ENCODE data around the gene NBEA.
"Not testable (repeated sequence)": the region's sequence is repeated elsewhere in the genome, so short reads cannot be mapped to it uniquely, and the experiment has no call there.

Gene NBEA

DNA sequence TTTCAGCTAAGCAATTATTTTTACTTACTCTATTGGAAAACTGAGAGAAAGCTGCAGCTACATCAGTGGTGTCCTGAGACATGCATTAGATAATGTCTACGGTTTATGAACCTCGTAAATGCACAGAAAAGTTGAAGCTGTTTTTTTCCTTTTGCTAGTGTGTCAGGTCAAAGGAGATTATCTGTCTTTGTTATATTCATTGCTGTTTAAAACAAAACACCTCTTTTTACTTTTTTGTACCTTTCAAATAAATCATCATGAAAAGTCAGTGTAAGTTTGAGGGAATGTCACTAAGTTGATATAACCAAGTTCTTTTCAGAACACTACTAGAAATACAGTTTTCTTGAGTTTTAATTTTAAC is 2.2 kb downstream of the NBEA start:
- no peak overlapping the region for H3K9ac ChIP-seq (ENCODE audit: low read length in 5 of 5)
- H3K27me3 ChIP-seq (ENCODE audit: control insufficient read depth in 5 of 5, insufficient read depth in 4 of 5, low read length in 5 of 5): peaks cover 0 to 16% (median 5%) of the 10 kb centered on the region in 5 donors
- H3K4me1 ChIP-seq (ENCODE audit: control insufficient read depth in 5 of 5, insufficient read depth in 5 of 5, low read length in 5 of 5): peaks cover 3 to 23% (median 15%) of the 10 kb centered on the region in 5 donors
- no peaks in the 10 kb centered on the region for H3K9me3 ChIP-seq (ENCODE audit: control insufficient read depth in 5 of 5, low read length in 5 of 5)
- no peak overlapping the region for H3K27ac ChIP-seq (ENCODE audit: low read depth, low read length)
- no peak overlapping the region for H3K4me3 ChIP-seq (ENCODE audit: low read depth in 1 of 5, low read length in 5 of 5)
- no peaks in the 10 kb centered on the region for H3K36me3 ChIP-seq (ENCODE audit: control insufficient read depth in 5 of 5, insufficient read depth in 5 of 5, low read length in 5 of 5)

- Histone ChIP-seq H3K9me3 (ENCODE audit: control insufficient read depth in 5 of 5, low read length in 5 of 5) (no peaks in the 10 kb centered on the region), H3K27me3 (ENCODE audit: control insufficient read depth in 5 of 5, insufficient read depth in 4 of 5, low read length in 5 of 5) (peaks cover 0 to 16% (median 5%) of the 10 kb centered on the region in 5 donors), H3K36me3 (ENCODE audit: control insufficient read depth in 5 of 5, insufficient read depth in 5 of 5, low read length in 5 of 5) (no peaks in the 10 kb centered on the region), H3K27ac (ENCODE audit: low read depth, low read length) (no peak overlapping the region), H3K4me3 (ENCODE audit: low read depth in 1 of 5, low read length in 5 of 5) (no peak overlapping the region), H3K9ac (ENCODE audit: low read length in 5 of 5) (no peak overlapping the region), H3K4me1 (ENCODE audit: control insufficient read depth in 5 of 5, insufficient read depth in 5 of 5, low read length in 5 of 5) (peaks cover 3 to 23% (median 15%) of the 10 kb centered on the region in 5 donors)
Observed at GRCh38 chr13:34944751-34945150, 2.7 kb downstream of the NBEA start.

DNA sequence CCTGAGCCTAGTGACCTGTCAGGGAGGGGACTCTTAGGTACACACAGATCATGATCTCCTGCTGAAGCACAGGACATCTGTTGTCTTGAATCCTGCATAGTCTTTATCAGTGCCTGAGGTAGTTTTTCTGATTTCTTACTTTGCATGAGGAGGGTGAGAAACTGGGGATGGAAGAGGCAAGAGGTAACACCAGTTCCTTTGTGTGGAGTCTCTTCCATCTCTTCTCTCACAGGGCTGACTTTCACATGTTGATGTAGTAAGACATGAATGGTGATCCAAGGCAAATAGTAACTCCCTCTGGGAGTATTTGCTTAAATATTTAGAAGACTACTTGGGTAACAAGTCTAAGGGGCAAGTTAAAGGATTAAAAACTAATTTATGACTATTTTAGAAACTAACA is 9.5 kb downstream of the NBEA start:
- Histone ChIP-seq H3K27ac (ENCODE audit: low read depth, low read length) (no peak overlapping the region), H3K36me3 (ENCODE audit: control insufficient read depth in 5 of 5, insufficient read depth in 5 of 5, low read length in 5 of 5) (no peaks in the 10 kb centered on the region), H3K9ac (ENCODE audit: low read length in 5 of 5) (no peak overlapping the region), H3K27me3 (ENCODE audit: control insufficient read depth in 5 of 5, insufficient read depth in 4 of 5, low read length in 5 of 5) (peaks cover 0 to 4% (median 0%) of the 10 kb centered on the region in 5 donors), H3K4me3 (ENCODE audit: low read depth in 1 of 5, low read length in 5 of 5) (no peak overlapping the region), H3K9me3 (ENCODE audit: control insufficient read depth in 5 of 5, low read length in 5 of 5) (peaks cover 0 to 6% (median 3%) of the 10 kb centered on the region in 5 donors), H3K4me1 (ENCODE audit: control insufficient read depth in 5 of 5, insufficient read depth in 5 of 5, low read length in 5 of 5) (no peaks in the 10 kb centered on the region)

DNA sequence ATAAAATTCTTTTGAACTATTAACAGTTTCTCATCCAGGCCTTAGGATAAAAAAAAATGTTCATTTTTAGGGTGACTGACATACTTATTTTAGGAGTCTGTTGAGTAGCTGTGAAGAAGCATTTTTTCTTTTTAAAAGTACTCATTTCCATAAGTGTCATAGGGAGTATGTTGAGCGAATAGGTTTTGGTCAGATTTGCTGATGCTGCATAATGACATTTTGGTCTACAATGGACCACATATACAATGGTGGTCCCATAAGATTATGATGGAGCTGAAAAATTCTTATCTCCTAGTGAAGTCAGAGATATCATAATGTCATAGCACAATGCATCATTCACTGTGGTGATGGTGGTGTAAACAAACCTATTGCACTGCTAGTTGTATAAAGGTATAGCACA is 17.4 kb downstream of the NBEA start:
- H3K27me3 ChIP-seq (ENCODE audit: control insufficient read depth in 5 of 5, insufficient read depth in 4 of 5, low read length in 5 of 5): no peaks in the 10 kb centered on the region
- no peak overlapping the region for H3K9ac ChIP-seq (ENCODE audit: low read length in 5 of 5)
- no peak overlapping the region for H3K27ac ChIP-seq (ENCODE audit: low read depth, low read length)
- no peaks in the 10 kb centered on the region for H3K4me1 ChIP-seq (ENCODE audit: control insufficient read depth in 5 of 5, insufficient read depth in 5 of 5, low read length in 5 of 5)
- H3K4me3 ChIP-seq (ENCODE audit: low read depth in 1 of 5, low read length in 5 of 5): no peak overlapping the region
- H3K36me3 ChIP-seq (ENCODE audit: control insufficient read depth in 5 of 5, insufficient read depth in 5 of 5, low read length in 5 of 5): no peaks in the 10 kb centered on the region
- no peaks in the 10 kb centered on the region for H3K9me3 ChIP-seq (ENCODE audit: control insufficient read depth in 5 of 5, low read length in 5 of 5)

DNA sequence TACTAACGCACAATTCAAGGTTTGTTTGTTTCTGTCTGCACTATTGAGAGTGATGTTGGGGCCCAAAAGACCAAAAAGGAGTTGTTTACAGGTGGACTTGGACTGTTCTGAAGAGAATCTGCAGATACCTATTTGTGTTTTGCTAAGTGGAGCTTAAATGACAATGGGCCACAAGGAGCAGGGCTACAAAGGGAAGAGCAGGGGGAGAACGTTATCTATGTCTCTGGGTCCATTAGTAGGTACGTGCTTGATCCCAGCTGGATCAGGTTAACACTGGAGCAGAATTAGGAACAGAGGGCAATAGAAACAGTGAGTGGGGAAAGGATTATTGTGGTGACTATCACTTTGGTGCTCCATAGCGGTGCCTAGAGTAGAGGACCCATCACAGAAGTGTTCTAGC is 22.5 kb downstream of the NBEA start:
- no peaks in the 10 kb centered on the region for H3K4me1 ChIP-seq (ENCODE audit: control insufficient read depth in 5 of 5, insufficient read depth in 5 of 5, low read length in 5 of 5)
- H3K9me3 ChIP-seq (ENCODE audit: control insufficient read depth in 5 of 5, low read length in 5 of 5): peaks cover 0 to 3% (median 0%) of the 10 kb centered on the region in 5 donors
- H3K36me3 ChIP-seq (ENCODE audit: control insufficient read depth in 5 of 5, insufficient read depth in 5 of 5, low read length in 5 of 5): no peaks in the 10 kb centered on the region
- no peak overlapping the region for H3K4me3 ChIP-seq (ENCODE audit: low read depth in 1 of 5, low read length in 5 of 5)
- no peaks in the 10 kb centered on the region for H3K27me3 ChIP-seq (ENCODE audit: control insufficient read depth in 5 of 5, insufficient read depth in 4 of 5, low read length in 5 of 5)
- H3K9ac ChIP-seq (ENCODE audit: low read length in 5 of 5): no peak overlapping the region
- no peak overlapping the region for H3K27ac ChIP-seq (ENCODE audit: low read depth, low read length)

DNA sequence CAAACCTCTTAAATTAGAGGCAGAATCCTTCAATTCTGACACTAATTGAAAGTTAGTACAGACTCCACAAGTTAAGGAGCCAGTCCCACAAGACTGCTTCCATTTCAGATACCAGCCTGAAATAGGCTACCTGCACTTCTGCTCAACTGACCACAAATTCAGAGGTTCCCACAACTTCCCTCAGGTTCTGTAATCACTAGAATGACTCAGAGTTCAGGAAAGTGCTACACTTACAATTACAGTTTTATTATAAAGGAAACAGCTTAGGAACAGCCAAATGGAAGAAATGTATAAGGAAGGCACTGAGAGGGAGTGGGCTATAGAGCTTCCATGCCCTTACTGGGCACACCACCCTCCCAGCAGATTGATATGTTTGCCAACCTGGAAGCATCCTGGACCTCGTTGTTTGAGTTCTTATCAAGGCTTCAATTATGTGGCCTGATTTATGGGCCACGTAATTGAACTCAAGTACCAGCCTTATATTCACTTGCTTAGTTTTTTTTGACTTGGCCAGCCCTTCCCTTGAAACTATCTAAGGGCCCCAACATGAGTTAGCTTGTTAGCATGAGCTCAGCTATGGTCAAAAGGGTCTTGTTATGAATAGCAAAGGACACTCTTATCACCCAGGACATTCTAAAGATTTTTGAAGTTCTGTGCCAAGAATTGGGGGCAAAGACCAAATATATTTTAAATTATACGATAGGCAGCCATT is 25.9 kb downstream of the NBEA start:
- H3K9ac ChIP-seq (ENCODE audit: low read length in 5 of 5): no peak overlapping the region
- H3K4me3 ChIP-seq (ENCODE audit: low read depth in 1 of 5, low read length in 5 of 5): no peak overlapping the region
- no peak overlapping the region for H3K27ac ChIP-seq (ENCODE audit: low read depth, low read length)
- no peaks in the 10 kb centered on the region for H3K4me1 ChIP-seq (ENCODE audit: control insufficient read depth in 5 of 5, insufficient read depth in 5 of 5, low read length in 5 of 5)
- no peaks in the 10 kb centered on the region for H3K27me3 ChIP-seq (ENCODE audit: control insufficient read depth in 5 of 5, insufficient read depth in 4 of 5, low read length in 5 of 5)
- H3K9me3 ChIP-seq (ENCODE audit: control insufficient read depth in 5 of 5, low read length in 5 of 5): peaks cover 0 to 6% (median 4%) of the 10 kb centered on the region in 5 donors
- H3K36me3 ChIP-seq (ENCODE audit: control insufficient read depth in 5 of 5, insufficient read depth in 5 of 5, low read length in 5 of 5): no peaks in the 10 kb centered on the region

DNA sequence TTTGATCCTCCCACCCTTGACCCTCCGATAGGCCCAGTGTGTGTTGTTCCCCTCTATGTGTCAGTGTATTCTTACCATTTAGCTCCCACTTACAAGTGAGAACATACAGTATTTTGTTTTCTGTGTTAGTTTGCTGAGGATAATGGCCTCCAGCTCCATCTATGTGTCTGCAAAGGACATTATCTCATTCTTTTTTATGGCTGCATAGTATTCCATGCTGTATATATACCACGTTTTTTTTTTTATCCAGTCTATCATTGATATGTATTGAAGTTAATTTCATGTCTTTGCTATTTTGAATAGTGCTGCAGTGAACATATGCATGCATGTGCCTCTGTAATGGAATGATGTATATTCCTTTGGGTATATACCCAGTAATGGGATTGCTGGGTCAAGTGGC is 27.5 kb downstream of the NBEA start:
- H3K27me3 ChIP-seq (ENCODE audit: control insufficient read depth in 5 of 5, insufficient read depth in 4 of 5, low read length in 5 of 5); H3K36me3 ChIP-seq (ENCODE audit: control insufficient read depth in 5 of 5, insufficient read depth in 5 of 5, low read length in 5 of 5); H3K4me3 ChIP-seq (ENCODE audit: low read depth in 1 of 5, low read length in 5 of 5); H3K27ac ChIP-seq (ENCODE audit: low read depth, low read length); H3K9ac ChIP-seq (ENCODE audit: low read length in 5 of 5); H3K4me1 ChIP-seq (ENCODE audit: control insufficient read depth in 5 of 5, insufficient read depth in 5 of 5, low read length in 5 of 5); H3K9me3 ChIP-seq (ENCODE audit: control insufficient read depth in 5 of 5, low read length in 5 of 5): not testable (repeated sequence)

- Histone ChIP-seq H3K4me1 (ENCODE audit: control insufficient read depth in 5 of 5, insufficient read depth in 5 of 5, low read length in 5 of 5) (no peaks in the 10 kb centered on the region), H3K27me3 (ENCODE audit: control insufficient read depth in 5 of 5, insufficient read depth in 4 of 5, low read length in 5 of 5) (no peaks in the 10 kb centered on the region), H3K9me3 (ENCODE audit: control insufficient read depth in 5 of 5, low read length in 5 of 5) (peaks cover 0 to 10% (median 4%) of the 10 kb centered on the region in 5 donors), H3K36me3 (ENCODE audit: control insufficient read depth in 5 of 5, insufficient read depth in 5 of 5, low read length in 5 of 5) (no peaks in the 10 kb centered on the region), H3K9ac (ENCODE audit: low read length in 5 of 5) (no peak overlapping the region), H3K4me3 (ENCODE audit: low read depth in 1 of 5, low read length in 5 of 5) (no peak overlapping the region), H3K27ac (ENCODE audit: low read depth, low read length) (no peak overlapping the region)
Observed at GRCh38 chr13:34970961-34971360, 28.9 kb downstream of the NBEA start.

- no peak overlapping the region for H3K4me3 ChIP-seq (ENCODE audit: low read depth in 1 of 5, low read length in 5 of 5)
- H3K9ac ChIP-seq (ENCODE audit: low read length in 5 of 5): no peak overlapping the region
- H3K27ac ChIP-seq (ENCODE audit: low read depth, low read length): no peak overlapping the region
- peaks cover 0 to 10% (median 4%) of the 10 kb centered on the region in 5 donors for H3K9me3 ChIP-seq (ENCODE audit: control insufficient read depth in 5 of 5, low read length in 5 of 5)
- H3K4me1 ChIP-seq (ENCODE audit: control insufficient read depth in 5 of 5, insufficient read depth in 5 of 5, low read length in 5 of 5): no peaks in the 10 kb centered on the region
- H3K36me3 ChIP-seq (ENCODE audit: control insufficient read depth in 5 of 5, insufficient read depth in 5 of 5, low read length in 5 of 5): no peaks in the 10 kb centered on the region
- no peaks in the 10 kb centered on the region for H3K27me3 ChIP-seq (ENCODE audit: control insufficient read depth in 5 of 5, insufficient read depth in 4 of 5, low read length in 5 of 5)
Observed at GRCh38 chr13:34971473-34971872, 29.4 kb downstream of the NBEA start.

GRCh38 chr13:34985199-34985598 is 43.1 kb downstream of the NBEA start:
- H3K4me3 ChIP-seq (ENCODE audit: low read depth in 1 of 5, low read length in 5 of 5); H3K27ac ChIP-seq (ENCODE audit: low read depth, low read length); H3K36me3 ChIP-seq (ENCODE audit: control insufficient read depth in 5 of 5, insufficient read depth in 5 of 5, low read length in 5 of 5); H3K9ac ChIP-seq (ENCODE audit: low read length in 5 of 5); H3K4me1 ChIP-seq (ENCODE audit: control insufficient read depth in 5 of 5, insufficient read depth in 5 of 5, low read length in 5 of 5); H3K27me3 ChIP-seq (ENCODE audit: control insufficient read depth in 5 of 5, insufficient read depth in 4 of 5, low read length in 5 of 5): not testable (repeated sequence)
- H3K9me3 ChIP-seq (ENCODE audit: control insufficient read depth in 5 of 5, low read length in 5 of 5): peaks cover 0 to 18% (median 13%) of the 10 kb centered on the region in 5 donors

Data from subcutaneous abdominal adipose tissue (tissue), 5 donors.